Right lobe of liver (tissue), 6 donors: ENCODE data around the gene STRN4. TPM values are rescaled to one million over a fixed set of nuclear protein-coding genes. Genes with fewer than 3 reads are reported as not detected.
"Not testable (repeated sequence)": the region's sequence is repeated elsewhere in the genome, so short reads cannot be mapped to it uniquely, and the experiment has no call there.

Experiments used
- ATAC-seq, 4 donors: fragments of 200-7000 bp; cut with Tn5 transposase; one replicate each; pipeline ENCODE4 v1.9.1; 2020; ENCODE audit warnings: mild to moderate bottlenecking in 4 of 4, moderate library complexity in 4 of 4
- DNase-seq, 3 donors: peaks; one replicate each; pipeline ENCODE4 v3.0.0-alpha.2; 2020
- H3K27ac ChIP-seq, 3 donors: fragments of 200-600 bp; one replicate each; pipeline ENCODE4 v1.8.0; 2022
- H3K27me3 ChIP-seq, 2 donors: fragments of 200-600 bp; one replicate each; pipeline ENCODE4 v1.8.0; 2022
- H3K36me3 ChIP-seq, 4 donors: fragments of 200-600 bp; sonication (generic) in 1 of 4; one replicate each; pipeline versions ENCODE4 v1.5.1 to v1.8.0; 2017 to 2022; ENCODE audit warnings: control low read depth in 1 of 4
- H3K4me1 ChIP-seq, 4 donors: fragments of 200-600 bp; sonication (generic) in 1 of 4; one replicate each; pipeline versions ENCODE4 v1.5.1 to v1.8.0; 2017 to 2022; ENCODE audit warnings: control low read depth in 1 of 4
- H3K4me3 ChIP-seq, 3 donors: fragments of 200-600 bp; one replicate each; pipeline ENCODE4 v1.8.0; 2022
- H3K9me3 ChIP-seq, 4 donors: fragments of 200-600 bp; sonication (generic) in 1 of 4; one replicate each; pipeline versions ENCODE4 v1.5.1 to v1.8.0; 2017 to 2022; ENCODE audit warnings: control low read depth in 1 of 4
- CTCF ChIP-seq, 4 donors: fragments of 200-600 bp in 3 of 4; fragments of 450-650 bp in 1 of 4; IDR thresholded peaks; one replicate each; pipeline versions ENCODE4 v1.5.1 to v1.8.0; 2016 to 2022; ENCODE audit warnings: antibody characterized with exemption in 4 of 4, mild to moderate bottlenecking in 2 of 4
- POLR2A ChIP-seq: fragments of 450-650 bp; IDR thresholded peaks from one replicate; pipeline ENCODE4 v1.6.1; 2017; ENCODE audit warnings: antibody characterized with exemption, mild to moderate bottlenecking
- WGBS: methylation state at CpG from one replicate; pipeline ENCODE4 v1.1.6; 2018; ENCODE audit warnings: low coverage, low lambda C conversion rate; ENCODE audit not compliant: insufficient coverage; ENCODE audit errors: missing lambda C conversion rate; 5-methylcytosine and 5-hydroxymethylcytosine counted together
- intact Hi-C, 2 donors: fragments of 100-400 bp; cut with DNase I; formaldehyde crosslinking; loops; one replicate each; pipeline versions ENCODE4 v1.11.2 to v1.14.1; 2022
- total RNA-seq, 6 experiments: library from RNA; depleted of rRNA in 2 of 6; stranded (reverse); fragments of >200 nt in 2 of 6; fragmentation: NEBNext Ultra II Directional in 3 of 6; extraction: Animal tissue kit (Norgen Biotek cat#: 25700) in 3 of 6; gene quantifications; one replicate each; pipeline versions ENCODE4 v1.1.0 to v1.2.4, GENCODE V29; 2016 to 2023
- donor health status: DM: no; HTN: yes; CAD: no.
- donor health status: DM: no; HTN: no; CAD: no.
- donor health status: DM: no; HTN: no; CAD: no.
- donor health status: DM: no; HTN: yes; CAD: no.
- donor health status: DM: no; HTN: yes; CAD: no.

Gene STRN4
- total RNA-seq, 6 experiments from 2014 or later, result 16.9 to 28.1 (median 23.7) TPM

- no peak for DNase-seq
- peaks cover 0 to 5% (median 0%) of the 10 kb centered on the region in 4 donors for H3K4me1 ChIP-seq
- no peaks in the 10 kb centered on the region for H3K27me3 ChIP-seq
- no peaks in the 10 kb centered on the region for H3K9me3 ChIP-seq
- H3K27ac ChIP-seq, result no peak overlapping the region
- no peaks in the 10 kb centered on the region for H3K36me3 ChIP-seq
- intact Hi-C loops, result no loop called here
- no peak overlapping the region for H3K4me3 ChIP-seq
- WGBS, result 87% methylated on average over 5 of the region's 7 CpGs
- ATAC-seq, result no peak
- TF ChIP-seq POLR2A (no peak), CTCF (IDR thresholded peaks at IDR 0.05) (no peak)
Measured at GRCh38 chr19:46782355-46783019, 36.2 kb upstream of the STRN4 start.

GRCh38 chr19:46777956-46778645 is 31.9 kb upstream of the STRN4 start:
- DNase-seq, H3K27me3 ChIP-seq, H3K27ac ChIP-seq, H3K36me3 ChIP-seq, intact Hi-C loops, H3K4me1 ChIP-seq, H3K4me3 ChIP-seq, H3K9me3 ChIP-seq: not testable (repeated sequence)
- peak in 1 of 4 donors; percentile 28 for ATAC-seq
- WGBS, result 86% methylated on average over 5 of the region's 12 CpGs

- TF ChIP-seq CTCF (IDR thresholded peaks at IDR 0.05), result no peak
- TF ChIP-seq POLR2A, result no peak
- no peaks in the 10 kb centered on the region for H3K27me3 ChIP-seq
- peaks cover 0 to 7% (median 0%) of the 10 kb centered on the region in 4 donors for H3K36me3 ChIP-seq
- no peaks in the 10 kb centered on the region for H3K4me1 ChIP-seq
- intact Hi-C loops, result no loop called here
- no peak for DNase-seq
- no peak overlapping the region for H3K27ac ChIP-seq
- H3K4me3 ChIP-seq, result no peak overlapping the region
- H3K9me3 ChIP-seq, result no peaks in the 10 kb centered on the region
- ATAC-seq, result peak in 1 of 4 donors; percentile 18
- 93% methylated on average over 5 of the region's 33 CpGs for WGBS
Measured at GRCh38 chr19:46776927-46777911, 31.0 kb upstream of the STRN4 start.

GRCh38 chr19:46775642-46776258 is 29.5 kb upstream of the STRN4 start:
- no peak overlapping the region for H3K4me3 ChIP-seq
- no peaks in the 10 kb centered on the region for H3K27me3 ChIP-seq
- intact Hi-C loops, result no loop called here
- WGBS, result 96% methylated on average over 11 of the region's 11 CpGs
- H3K4me1 ChIP-seq, result peaks cover 0 to 5% (median 0%) of the 10 kb centered on the region in 4 donors
- no peak for ATAC-seq
- H3K36me3 ChIP-seq, result peaks cover 0 to 7% (median 0%) of the 10 kb centered on the region in 4 donors
- H3K27ac ChIP-seq, result no peak overlapping the region
- H3K9me3 ChIP-seq, result no peaks in the 10 kb centered on the region
- TF ChIP-seq POLR2A (no peak), CTCF (IDR thresholded peaks at IDR 0.05) (no peak)
- DNase-seq, result no peak
